ENCODE results near the gene GVQW3. TPM values are rescaled to one million over a fixed set of nuclear protein-coding genes. Genes with fewer than 3 reads are reported as not detected.

GVQW3 gene
- total and polyA plus RNA-seq, 2 donors (not counting 1 experiment from before 2014, with no cell fraction given) = 3.5 to 8.2 TPM

- Mint-ChIP-seq H3K9me3 (ENCODE audit: insufficient read depth) (no peaks in the 10 kb centered on the region), H3K27ac (no peak overlapping the region), H3K4me1 (peaks cover 39% of the 10 kb centered on the region), H3K4me3 (no peak overlapping the region), H3K27me3 (no peaks in the 10 kb centered on the region)
- Histone ChIP-seq H3K4me1 (ENCODE audit: control insufficient read depth in 2 of 2, insufficient read depth in 2 of 2, low read length in 2 of 2) (peaks cover 15 to 17% of the 10 kb centered on the region in 2 donors), H3K27me3 (replicated peaks in 1 of 4; ENCODE audit: control extremely low read depth in 1 of 4, control insufficient read depth in 3 of 4, insufficient read depth in 4 of 4, low read length in 3 of 4) (no peaks in the 10 kb centered on the region), H4K20me1 (ENCODE audit: control insufficient read depth, insufficient read depth, low read length, poor library complexity, severe bottlenecking) (no peaks in the 10 kb centered on the region), H3K4me2 (replicated peaks; ENCODE audit: low read depth, low read length, poor library complexity, severe bottlenecking) (no peak overlapping the region), H3K4me3 (ENCODE audit: control extremely low read depth in 1 of 5, extremely low read depth in 1 of 5, insufficient read depth in 1 of 5, low read depth in 2 of 5, low read length in 4 of 5) (no peak overlapping the region), H2AFZ (ENCODE audit: insufficient read depth, low read depth, low read length, poor library complexity, severe bottlenecking) (no peak overlapping the region), H3K9me3 (ENCODE audit: control extremely low read depth in 1 of 3, control insufficient read depth in 2 of 3, insufficient read depth in 1 of 3, low read length in 2 of 3) (no peaks in the 10 kb centered on the region), H3K9ac (ENCODE audit: low read length) (no peak overlapping the region), H3K27ac (ENCODE audit: low read length in 2 of 2) (no peak overlapping the region), H3K36me3 (replicated peaks in 1 of 2; ENCODE audit: control extremely low read depth in 1 of 2, control insufficient read depth in 1 of 2, extremely low read depth in 1 of 2, insufficient read depth in 2 of 2, low read length in 1 of 2) (peaks cover 0 to 2% of the 10 kb centered on the region in 2 experiments), H3K79me2 (ENCODE audit: control insufficient read depth, insufficient read depth, low read length) (peaks cover 24% of the 10 kb centered on the region)
- ATAC-seq (ENCODE audit: low read depth) (no peak), DNase-seq (no peak)
- POLR2A ChIA-PET = no interaction called here
- WGBS (ENCODE audit: insufficient coverage) = 97% methylated on average over 4 of the region's 5 CpGs
- CTCF ChIA-PET = no interaction called here
- no peak for TF ChIP-seq EZH2 (IDR thresholded peaks at IDR 0.05; ENCODE audit: borderline replicate concordance, insufficient read depth, low read depth, low read length, poor library complexity, severe bottlenecking)
- TF ChIP-seq, protein P1, sequence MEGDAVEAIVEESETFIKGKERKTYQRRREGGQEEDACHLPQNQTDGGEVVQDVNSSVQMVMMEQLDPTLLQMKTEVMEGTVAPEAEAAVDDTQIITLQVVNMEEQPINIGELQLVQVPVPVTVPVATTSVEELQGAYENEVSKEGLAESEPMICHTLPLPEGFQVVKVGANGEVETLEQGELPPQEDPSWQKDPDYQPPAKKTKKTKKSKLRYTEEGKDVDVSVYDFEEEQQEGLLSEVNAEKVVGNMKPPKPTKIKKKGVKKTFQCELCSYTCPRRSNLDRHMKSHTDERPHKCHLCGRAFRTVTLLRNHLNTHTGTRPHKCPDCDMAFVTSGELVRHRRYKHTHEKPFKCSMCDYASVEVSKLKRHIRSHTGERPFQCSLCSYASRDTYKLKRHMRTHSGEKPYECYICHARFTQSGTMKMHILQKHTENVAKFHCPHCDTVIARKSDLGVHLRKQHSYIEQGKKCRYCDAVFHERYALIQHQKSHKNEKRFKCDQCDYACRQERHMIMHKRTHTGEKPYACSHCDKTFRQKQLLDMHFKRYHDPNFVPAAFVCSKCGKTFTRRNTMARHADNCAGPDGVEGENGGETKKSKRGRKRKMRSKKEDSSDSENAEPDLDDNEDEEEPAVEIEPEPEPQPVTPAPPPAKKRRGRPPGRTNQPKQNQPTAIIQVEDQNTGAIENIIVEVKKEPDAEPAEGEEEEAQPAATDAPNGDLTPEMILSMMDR (IDR thresholded peaks at IDR 0.05) = no peak
- intact Hi-C loops (cut with micrococcal nuclease) = loop anchor here (10.0 kb wide), 1 partner anchor 479 kb away; the partner anchor contains the start of gene ACER3
Measured at GRCh38 chr11:76385903-76386302, 4.8 kb downstream of the GVQW3 start.

DNA sequence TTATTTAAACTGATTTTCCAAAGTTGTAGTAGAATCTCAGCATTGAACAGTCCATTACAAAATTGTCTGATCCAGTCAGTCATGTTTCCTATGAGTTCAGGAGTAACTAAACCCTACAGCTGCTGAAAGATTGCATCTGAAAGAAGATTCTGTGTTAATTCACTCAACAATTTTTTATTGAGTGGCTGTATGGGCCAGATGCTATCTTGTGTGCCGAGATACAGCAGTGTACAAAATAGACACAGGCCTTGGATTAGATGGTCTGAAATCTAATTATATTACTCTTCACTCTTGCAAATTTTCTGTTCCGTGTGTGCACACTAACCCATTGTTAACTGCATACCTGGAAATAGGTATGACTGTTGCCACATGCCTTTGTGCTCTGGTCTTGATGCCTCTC is 7.3 kb downstream of the GVQW3 start:
- DNase-seq (no peak), ATAC-seq (ENCODE audit: low read depth) (no peak)
- no peaks in the 10 kb centered on the region for H4K20me1 ChIP-seq (ENCODE audit: control insufficient read depth, insufficient read depth, low read length, poor library complexity, severe bottlenecking)
- H3K27me3 Mint-ChIP-seq = no peaks in the 10 kb centered on the region
- H3K9ac ChIP-seq (ENCODE audit: low read length) = no peak overlapping the region
- H3K4me1 Mint-ChIP-seq = peaks cover 23% of the 10 kb centered on the region
- H2AFZ ChIP-seq (ENCODE audit: insufficient read depth, low read depth, low read length, poor library complexity, severe bottlenecking) = no peak overlapping the region
- no CpG with 5 or more reads among the region's 2 CpGs for WGBS (ENCODE audit: insufficient coverage)
- no peak overlapping the region for H3K27ac ChIP-seq (ENCODE audit: low read length in 2 of 2)
- peaks cover 5% of the 10 kb centered on the region in 2 donors for H3K4me1 ChIP-seq (ENCODE audit: control insufficient read depth in 2 of 2, insufficient read depth in 2 of 2, low read length in 2 of 2)
- intact Hi-C loops (cut with micrococcal nuclease) = loop anchor here (10.0 kb wide), 1 partner anchor 476 kb away; the partner anchor contains the start of gene ACER3
- H3K27me3 ChIP-seq (replicated peaks in 1 of 4; ENCODE audit: control extremely low read depth in 1 of 4, control insufficient read depth in 3 of 4, insufficient read depth in 4 of 4, low read length in 3 of 4) = no peaks in the 10 kb centered on the region
- H3K4me3 ChIP-seq (ENCODE audit: control extremely low read depth in 1 of 5, extremely low read depth in 1 of 5, insufficient read depth in 1 of 5, low read depth in 2 of 5, low read length in 4 of 5) = no peak overlapping the region
- no peaks in the 10 kb centered on the region for H3K9me3 Mint-ChIP-seq (ENCODE audit: insufficient read depth)
- no peaks in the 10 kb centered on the region for H3K9me3 ChIP-seq (ENCODE audit: control extremely low read depth in 1 of 3, control insufficient read depth in 2 of 3, insufficient read depth in 1 of 3, low read length in 2 of 3)
- ChIA-PET CTCF (no interaction called here), POLR2A (no interaction called here)
- peaks cover 0 to 2% of the 10 kb centered on the region in 2 experiments for H3K36me3 ChIP-seq (replicated peaks in 1 of 2; ENCODE audit: control extremely low read depth in 1 of 2, control insufficient read depth in 1 of 2, extremely low read depth in 1 of 2, insufficient read depth in 2 of 2, low read length in 1 of 2)
- TF ChIP-seq, protein P1 (IDR thresholded peaks at IDR 0.05) = no peak
- no peak for TF ChIP-seq EZH2 (IDR thresholded peaks at IDR 0.05; ENCODE audit: borderline replicate concordance, insufficient read depth, low read depth, low read length, poor library complexity, severe bottlenecking)
- H3K79me2 ChIP-seq (ENCODE audit: control insufficient read depth, insufficient read depth, low read length) = peaks cover 12% of the 10 kb centered on the region
- no peak overlapping the region for H3K4me2 ChIP-seq (replicated peaks; ENCODE audit: low read depth, low read length, poor library complexity, severe bottlenecking)
- H3K4me3 Mint-ChIP-seq = no peak overlapping the region
- no peak overlapping the region for H3K27ac Mint-ChIP-seq

All from B cell (primary cell).